K562 (cell line): ENCODE data around the gene ZMYND19. TPM values are rescaled to one million over a fixed set of nuclear protein-coding genes. Genes with fewer than 3 reads are reported as not detected.

Experiments used
- BRD4 ChIP-seq: fragments of 200-600 bp; sonication (generic); IDR thresholded peaks from 2 replicates; pipeline ENCODE4 v1.6.1; 2017; ENCODE audit warnings: inconsistent platforms
- DNMT1 ChIP-seq: fragments of 450-650 bp; IDR thresholded peaks from 2 replicates; pipeline ENCODE4 v1.6.1; 2016; ENCODE audit warnings: antibody characterized with exemption, mild to moderate bottlenecking
- FUS ChIP-seq: fragments of 200-400 bp; formaldehyde crosslinking; optimal IDR thresholded peaks from 2 replicates; pipeline ENCODE3; 2017; ENCODE audit warnings: low read depth, low read length
- HDAC3 ChIP-seq: fragments of 450-650 bp; IDR thresholded peaks from 2 replicates; pipeline ENCODE4 v1.6.1; 2018; ENCODE audit warnings: borderline replicate concordance, mild to moderate bottlenecking, moderate library complexity; ENCODE audit not compliant: partially characterized antibody
- HOXB6 ChIP-seq: fragments of 250-450 bp; sonication (Bioruptor Pico); IDR thresholded peaks from 2 replicates; pipeline ENCODE4 v1.5.1; 2022; ENCODE audit warnings: mild to moderate bottlenecking, borderline replicate concordance
- MTF1 ChIP-seq: fragments of 250-450 bp; sonication (Bioruptor Pico); IDR thresholded peaks from 2 replicates; pipeline ENCODE4 v1.9.0; 2021; ENCODE audit warnings: moderate library complexity, mild to moderate bottlenecking, inconsistent platforms, borderline replicate concordance
- ZNF134 ChIP-seq: fragments of 250-450 bp; sonication (Bioruptor Pico); conservative IDR thresholded peaks from 2 replicates; pipeline ENCODE4 v1.4.0; 2020
- polyA plus RNA-seq, 8 experiments: library from polyadenylated mRNA; depleted of rRNA in 4 of 8; stranded (reverse) in 5 of 8; unstranded in 3 of 8; fragments of >200 nt; fragmentation: Nextera tagmentation in 2 of 8; fragmentation: Illumina TruSeq in 1 of 8; extraction: Ambion mirVana in 2 of 8; extraction: Trizol in 1 of 8; gene quantifications; 2 replicates each; pipeline versions ENCODE4 v1.2.1 to v1.2.3, GENCODE V29; 2011 to 2014; ENCODE audit warnings: inconsistent platforms in 1 of 8, missing spikeins in 1 of 8
- total RNA-seq, 7 experiments: library from RNA; depleted of rRNA in 6 of 7; stranded (reverse); fragments of >200 nt in 6 of 7; fragmentation: Illumina TruSeq in 2 of 7; extraction: Trizol in 2 of 7; gene quantifications; 2 replicates each; pipeline versions ENCODE4 v1.2.1 to v1.2.3, GENCODE V29; 2011 to 2021; ENCODE audit warnings: low replicate concordance in 1 of 7
- TF ChIP-seq, protein P1 (sequence below): IDR thresholded peaks from 2 replicates; pipeline ENCODE4 v1.6.1; 2012; ENCODE audit warnings: low read depth, low read length, improper control_type of control experiment, borderline replicate concordance
- TF ChIP-seq, protein P2 (sequence below): IDR thresholded peaks from 3 replicates; pipeline ENCODE4 v1.6.1; 2011; ENCODE audit warnings: borderline replicate concordance, mild to moderate bottlenecking; ENCODE audit not compliant: insufficient read length, insufficient read depth
- TF ChIP-seq, protein P3 (sequence below): fragments of 250-450 bp; sonication (Bioruptor Pico); IDR thresholded peaks from 2 replicates; pipeline ENCODE4 v1.8.0; 2022; ENCODE audit warnings: inconsistent platforms, mild to moderate bottlenecking, moderate library complexity, borderline replicate concordance
- TF ChIP-seq, protein P4 (sequence below): fragments of 250-450 bp; sonication (Bioruptor Pico); IDR thresholded peaks from 2 replicates; pipeline ENCODE4 v1.5.0; 2021; ENCODE audit warnings: mild to moderate bottlenecking, borderline replicate concordance
- TF ChIP-seq, protein P5 (sequence below): fragments of 450-650 bp; IDR thresholded peaks from 2 replicates; pipeline ENCODE4 v1.6.1; 2014; ENCODE audit warnings: low read depth, mild to moderate bottlenecking, moderate library complexity, borderline replicate concordance
- TF ChIP-seq, protein P6 (sequence below): fragments of 250-450 bp; sonication (Bioruptor Pico); IDR thresholded peaks from 2 replicates; pipeline ENCODE4 v1.4.0; 2020; ENCODE audit warnings: borderline replicate concordance
- TF ChIP-seq, protein P7 (sequence below): conservative IDR thresholded peaks from 2 replicates; pipeline ENCODE4 v1.6.1; 2011; ENCODE audit warnings: low read depth, mild to moderate bottlenecking, low read length; ENCODE audit not compliant: control insufficient read depth

The ZMYND19 gene
- total and polyA plus RNA-seq, 9 of the 15 experiments (the other 6 are each of a cell fraction or from before 2014, with no cell fraction given) = 1.0 to 86.7 (median 44.0) TPM

DNA sequence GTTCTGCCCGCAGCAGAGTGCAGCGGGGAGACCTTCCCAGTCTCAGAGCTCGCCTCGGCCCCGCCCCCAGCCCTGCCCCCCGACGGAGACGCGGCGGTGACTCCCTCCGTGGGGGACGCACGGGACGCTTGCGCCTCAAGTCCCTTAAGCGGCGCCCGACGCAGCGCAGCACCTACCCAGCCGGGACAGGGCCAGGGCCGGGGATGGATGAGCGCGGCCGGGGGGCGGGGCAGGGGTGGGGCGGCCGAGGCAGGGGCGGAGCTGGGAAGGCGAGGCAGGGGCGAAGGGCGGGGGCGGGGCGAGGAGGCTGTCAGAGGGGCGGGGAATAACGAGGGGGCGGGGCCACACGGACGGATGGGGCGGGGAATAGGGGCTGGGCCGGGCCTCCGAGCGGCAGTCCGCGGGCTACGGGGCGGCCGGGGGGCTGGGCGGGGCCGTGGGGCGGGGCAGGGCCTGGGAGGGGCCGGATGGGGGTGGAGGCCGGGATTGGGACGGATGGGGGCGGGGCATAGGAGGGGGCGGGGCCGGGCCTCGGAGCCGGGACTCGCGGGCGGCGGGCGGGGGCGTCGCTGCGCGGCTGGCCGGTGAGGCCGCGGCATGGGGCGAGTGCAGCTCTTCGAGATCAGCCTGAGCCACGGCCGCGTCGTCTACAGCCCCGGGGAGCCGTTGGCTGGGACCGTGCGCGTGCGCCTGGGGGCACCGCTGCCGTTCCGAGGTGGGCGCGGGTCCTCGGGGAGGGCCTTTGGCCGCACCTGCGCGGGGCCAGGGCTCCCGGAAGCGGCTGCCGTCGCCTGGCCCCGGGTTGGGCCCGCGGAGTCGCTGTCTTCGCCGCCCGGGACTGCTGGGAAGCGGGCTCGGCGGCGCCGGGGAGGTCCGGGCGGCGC, 15.1 kb upstream of the ZMYND19 start, which contains the start of gene ARRDC1 (continued):
- TF ChIP-seq, protein P1, sequence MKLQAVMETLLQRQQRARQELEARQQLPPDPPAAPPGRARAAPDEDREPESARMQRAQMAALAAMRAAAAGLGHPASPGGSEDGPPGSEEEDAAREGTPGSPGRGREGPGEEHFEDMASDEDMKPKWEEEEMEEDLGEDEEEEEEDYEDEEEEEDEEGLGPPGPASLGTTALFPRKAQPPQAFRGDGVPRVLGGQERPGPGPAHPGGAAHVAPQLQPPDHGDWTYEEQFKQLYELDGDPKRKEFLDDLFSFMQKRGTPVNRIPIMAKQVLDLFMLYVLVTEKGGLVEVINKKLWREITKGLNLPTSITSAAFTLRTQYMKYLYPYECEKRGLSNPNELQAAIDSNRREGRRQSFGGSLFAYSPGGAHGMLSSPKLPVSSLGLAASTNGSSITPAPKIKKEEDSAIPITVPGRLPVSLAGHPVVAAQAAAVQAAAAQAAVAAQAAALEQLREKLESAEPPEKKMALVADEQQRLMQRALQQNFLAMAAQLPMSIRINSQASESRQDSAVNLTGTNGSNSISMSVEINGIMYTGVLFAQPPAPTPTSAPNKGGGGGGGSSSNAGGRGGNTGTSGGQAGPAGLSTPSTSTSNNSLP = no peak
- TF ChIP-seq, protein P2, sequence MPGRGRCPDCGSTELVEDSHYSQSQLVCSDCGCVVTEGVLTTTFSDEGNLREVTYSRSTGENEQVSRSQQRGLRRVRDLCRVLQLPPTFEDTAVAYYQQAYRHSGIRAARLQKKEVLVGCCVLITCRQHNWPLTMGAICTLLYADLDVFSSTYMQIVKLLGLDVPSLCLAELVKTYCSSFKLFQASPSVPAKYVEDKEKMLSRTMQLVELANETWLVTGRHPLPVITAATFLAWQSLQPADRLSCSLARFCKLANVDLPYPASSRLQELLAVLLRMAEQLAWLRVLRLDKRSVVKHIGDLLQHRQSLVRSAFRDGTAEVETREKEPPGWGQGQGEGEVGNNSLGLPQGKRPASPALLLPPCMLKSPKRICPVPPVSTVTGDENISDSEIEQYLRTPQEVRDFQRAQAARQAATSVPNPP = no peak
- no peak for TF ChIP-seq BRD4
- no peak for TF ChIP-seq HOXB6
- TF ChIP-seq, protein P3, sequence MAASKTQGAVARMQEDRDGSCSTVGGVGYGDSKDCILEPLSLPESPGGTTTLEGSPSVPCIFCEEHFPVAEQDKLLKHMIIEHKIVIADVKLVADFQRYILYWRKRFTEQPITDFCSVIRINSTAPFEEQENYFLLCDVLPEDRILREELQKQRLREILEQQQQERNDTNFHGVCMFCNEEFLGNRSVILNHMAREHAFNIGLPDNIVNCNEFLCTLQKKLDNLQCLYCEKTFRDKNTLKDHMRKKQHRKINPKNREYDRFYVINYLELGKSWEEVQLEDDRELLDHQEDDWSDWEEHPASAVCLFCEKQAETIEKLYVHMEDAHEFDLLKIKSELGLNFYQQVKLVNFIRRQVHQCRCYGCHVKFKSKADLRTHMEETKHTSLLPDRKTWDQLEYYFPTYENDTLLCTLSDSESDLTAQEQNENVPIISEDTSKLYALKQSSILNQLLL (CRISPR knock-in tag) = no peak
- no peak for TF ChIP-seq ZNF134 (CRISPR knock-in tag)
- TF ChIP-seq MTF1 (CRISPR knock-in tag) = no peak
- TF ChIP-seq HDAC3 = no peak
- TF ChIP-seq, protein P4, sequence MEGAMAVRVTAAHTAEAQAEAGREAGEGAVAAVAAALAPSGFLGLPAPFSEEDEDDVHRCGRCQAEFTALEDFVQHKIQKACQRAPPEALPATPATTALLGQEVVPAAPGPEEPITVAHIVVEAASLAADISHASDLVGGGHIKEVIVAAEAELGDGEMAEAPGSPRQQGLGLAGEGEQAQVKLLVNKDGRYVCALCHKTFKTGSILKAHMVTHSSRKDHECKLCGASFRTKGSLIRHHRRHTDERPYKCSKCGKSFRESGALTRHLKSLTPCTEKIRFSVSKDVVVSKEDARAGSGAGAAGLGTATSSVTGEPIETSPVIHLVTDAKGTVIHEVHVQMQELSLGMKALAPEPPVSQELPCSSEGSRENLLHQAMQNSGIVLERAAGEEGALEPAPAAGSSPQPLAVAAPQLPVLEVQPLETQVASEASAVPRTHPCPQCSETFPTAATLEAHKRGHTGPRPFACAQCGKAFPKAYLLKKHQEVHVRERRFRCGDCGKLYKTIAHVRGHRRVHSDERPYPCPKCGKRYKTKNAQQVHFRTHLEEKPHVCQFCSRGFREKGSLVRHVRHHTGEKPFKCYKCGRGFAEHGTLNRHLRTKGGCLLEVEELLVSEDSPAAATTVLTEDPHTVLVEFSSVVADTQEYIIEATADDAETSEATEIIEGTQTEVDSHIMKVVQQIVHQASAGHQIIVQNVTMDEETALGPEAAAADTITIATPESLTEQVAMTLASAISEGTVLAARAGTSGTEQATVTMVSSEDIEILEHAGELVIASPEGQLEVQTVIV (CRISPR knock-in tag) = no peak
- TF ChIP-seq, protein P5, sequence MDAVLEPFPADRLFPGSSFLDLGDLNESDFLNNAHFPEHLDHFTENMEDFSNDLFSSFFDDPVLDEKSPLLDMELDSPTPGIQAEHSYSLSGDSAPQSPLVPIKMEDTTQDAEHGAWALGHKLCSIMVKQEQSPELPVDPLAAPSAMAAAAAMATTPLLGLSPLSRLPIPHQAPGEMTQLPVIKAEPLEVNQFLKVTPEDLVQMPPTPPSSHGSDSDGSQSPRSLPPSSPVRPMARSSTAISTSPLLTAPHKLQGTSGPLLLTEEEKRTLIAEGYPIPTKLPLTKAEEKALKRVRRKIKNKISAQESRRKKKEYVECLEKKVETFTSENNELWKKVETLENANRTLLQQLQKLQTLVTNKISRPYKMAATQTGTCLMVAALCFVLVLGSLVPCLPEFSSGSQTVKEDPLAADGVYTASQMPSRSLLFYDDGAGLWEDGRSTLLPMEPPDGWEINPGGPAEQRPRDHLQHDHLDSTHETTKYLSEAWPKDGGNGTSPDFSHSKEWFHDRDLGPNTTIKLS = no peak
- TF ChIP-seq FUS = no peak
- TF ChIP-seq, protein P6, sequence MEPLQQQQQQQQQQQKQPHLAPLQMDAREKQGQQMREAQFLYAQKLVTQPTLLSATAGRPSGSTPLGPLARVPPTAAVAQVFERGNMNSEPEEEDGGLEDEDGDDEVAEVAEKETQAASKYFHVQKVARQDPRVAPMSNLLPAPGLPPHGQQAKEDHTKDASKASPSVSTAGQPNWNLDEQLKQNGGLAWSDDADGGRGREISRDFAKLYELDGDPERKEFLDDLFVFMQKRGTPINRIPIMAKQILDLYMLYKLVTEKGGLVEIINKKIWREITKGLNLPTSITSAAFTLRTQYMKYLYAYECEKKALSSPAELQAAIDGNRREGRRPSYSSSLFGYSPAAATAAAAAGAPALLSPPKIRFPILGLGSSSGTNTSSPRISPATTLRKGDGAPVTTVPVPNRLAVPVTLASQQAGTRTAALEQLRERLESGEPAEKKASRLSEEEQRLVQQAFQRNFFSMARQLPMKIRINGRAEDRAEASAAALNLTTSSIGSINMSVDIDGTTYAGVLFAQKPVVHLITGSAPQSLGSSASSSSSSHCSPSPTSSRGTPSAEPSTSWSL (CRISPR knock-in tag) = no peak
- TF ChIP-seq, protein P7, sequence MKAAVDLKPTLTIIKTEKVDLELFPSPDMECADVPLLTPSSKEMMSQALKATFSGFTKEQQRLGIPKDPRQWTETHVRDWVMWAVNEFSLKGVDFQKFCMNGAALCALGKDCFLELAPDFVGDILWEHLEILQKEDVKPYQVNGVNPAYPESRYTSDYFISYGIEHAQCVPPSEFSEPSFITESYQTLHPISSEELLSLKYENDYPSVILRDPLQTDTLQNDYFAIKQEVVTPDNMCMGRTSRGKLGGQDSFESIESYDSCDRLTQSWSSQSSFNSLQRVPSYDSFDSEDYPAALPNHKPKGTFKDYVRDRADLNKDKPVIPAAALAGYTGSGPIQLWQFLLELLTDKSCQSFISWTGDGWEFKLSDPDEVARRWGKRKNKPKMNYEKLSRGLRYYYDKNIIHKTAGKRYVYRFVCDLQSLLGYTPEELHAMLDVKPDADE = peak; percentile 30; the same call in 1 of the 2 replicates
- no peak for TF ChIP-seq DNMT1
